ENCODE data around the gene DMD.
"Not testable (repeated sequence)": the region's sequence is repeated elsewhere in the genome, so short reads cannot be mapped to it uniquely, and the experiment has no call there.

Gene DMD

DNA sequence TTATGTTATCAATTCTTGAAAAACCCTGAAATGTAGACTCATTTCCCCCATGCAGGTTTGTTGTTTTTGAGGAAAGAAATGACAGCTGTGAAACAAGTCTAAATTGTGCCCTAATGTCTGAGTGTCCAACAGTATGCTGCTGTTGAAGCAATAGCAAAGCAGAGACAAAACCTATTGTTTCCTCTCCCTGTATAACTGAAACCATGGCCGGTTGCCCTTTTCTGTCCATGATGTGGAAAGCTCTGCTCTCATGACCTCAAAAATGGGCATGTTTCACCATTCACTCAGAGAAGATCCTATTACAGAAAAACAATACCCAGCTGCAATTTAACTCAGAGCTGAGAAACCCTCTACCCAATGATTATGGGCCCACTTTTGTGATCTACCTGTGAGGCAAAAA is 1826.9 kb downstream of the DMD start:
- no peaks in the 10 kb centered on the region for H3K9me3 ChIP-seq
- H3K4me3 ChIP-seq (ENCODE audit: low read depth, low read length), result no peak overlapping the region
- H3K4me1 ChIP-seq, result no peaks in the 10 kb centered on the region
- no peak for DNase-seq
- TF ChIP-seq CTCF (IDR thresholded peaks at IDR 0.05; ENCODE audit: low read depth, low read length), result no peak
- no peaks in the 10 kb centered on the region for H3K27me3 ChIP-seq
- H3K36me3 ChIP-seq, result no peaks in the 10 kb centered on the region

DNA sequence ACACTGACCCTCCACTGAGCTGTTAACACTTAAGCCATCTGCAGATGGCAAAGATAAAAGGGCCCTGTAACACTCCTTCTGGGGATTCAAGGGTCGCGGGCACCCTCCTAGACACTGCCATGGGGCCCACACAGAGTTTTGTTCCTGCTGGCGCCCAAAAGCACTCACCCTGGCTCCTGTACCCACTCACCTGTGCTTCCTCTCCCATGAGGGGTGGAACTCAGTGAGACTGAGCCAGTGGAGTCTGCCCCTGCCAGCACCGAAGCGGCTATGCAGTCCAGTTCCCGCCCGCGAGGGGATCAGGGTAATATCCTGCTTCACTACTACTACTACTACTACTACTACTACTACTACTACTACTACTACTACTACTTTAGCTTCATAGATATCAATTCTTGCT is 1827.4 kb downstream of the DMD start:
- TF ChIP-seq CTCF (IDR thresholded peaks at IDR 0.05; ENCODE audit: low read depth, low read length), result no peak
- no peak overlapping the region for H3K4me3 ChIP-seq (ENCODE audit: low read depth, low read length)
- no peaks in the 10 kb centered on the region for H3K36me3 ChIP-seq
- no peak for DNase-seq
- H3K9me3 ChIP-seq, result no peaks in the 10 kb centered on the region
- no peaks in the 10 kb centered on the region for H3K27me3 ChIP-seq
- no peaks in the 10 kb centered on the region for H3K4me1 ChIP-seq

DNA sequence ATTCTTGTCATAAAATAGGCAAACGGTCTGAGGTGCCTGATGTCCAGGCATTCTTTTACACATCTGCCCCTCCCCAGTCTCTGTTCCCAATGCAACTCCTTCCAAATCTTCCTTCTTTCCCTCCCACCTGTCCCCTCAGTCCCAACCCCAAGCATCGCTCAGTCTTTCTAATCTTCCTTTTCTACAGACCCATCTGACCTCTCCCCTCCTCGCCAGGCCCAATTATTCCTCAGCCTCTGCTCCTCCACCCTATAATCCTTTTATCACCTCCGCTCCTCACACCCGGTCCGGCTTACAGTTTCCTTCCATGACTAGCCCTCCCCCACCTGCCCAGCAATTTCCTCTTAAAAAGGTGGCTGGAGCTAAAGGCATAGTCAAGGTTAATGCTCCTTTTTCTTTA is 1832.4 kb downstream of the DMD start:
- H3K9me3 ChIP-seq; H3K4me3 ChIP-seq (ENCODE audit: low read depth, low read length); H3K4me1 ChIP-seq; H3K36me3 ChIP-seq; H3K27me3 ChIP-seq; DNase-seq: not testable (repeated sequence)

DNA sequence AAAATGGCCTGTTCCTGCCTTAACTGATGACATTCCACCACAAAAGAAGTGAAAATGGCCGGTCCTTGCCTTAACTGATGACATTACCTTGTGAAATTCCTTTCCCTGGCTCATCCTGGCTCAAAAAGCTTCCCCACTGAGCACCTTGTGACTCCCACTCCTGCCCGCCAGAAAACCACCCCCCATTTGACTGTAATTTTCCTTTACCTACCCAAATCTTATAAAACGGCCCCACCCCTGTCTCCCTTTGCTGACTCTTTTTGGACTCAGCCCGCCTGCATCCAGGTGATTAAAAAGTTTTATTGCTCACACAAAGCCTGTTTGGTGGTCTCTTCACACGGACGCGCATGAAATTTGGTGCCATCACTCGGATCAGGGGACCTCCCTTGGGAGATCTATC is 1833.5 kb downstream of the DMD start:
- not testable (repeated sequence) for DNase-seq; H3K36me3 ChIP-seq; H3K4me3 ChIP-seq (ENCODE audit: low read depth, low read length); H3K4me1 ChIP-seq; H3K9me3 ChIP-seq; H3K27me3 ChIP-seq

DNA sequence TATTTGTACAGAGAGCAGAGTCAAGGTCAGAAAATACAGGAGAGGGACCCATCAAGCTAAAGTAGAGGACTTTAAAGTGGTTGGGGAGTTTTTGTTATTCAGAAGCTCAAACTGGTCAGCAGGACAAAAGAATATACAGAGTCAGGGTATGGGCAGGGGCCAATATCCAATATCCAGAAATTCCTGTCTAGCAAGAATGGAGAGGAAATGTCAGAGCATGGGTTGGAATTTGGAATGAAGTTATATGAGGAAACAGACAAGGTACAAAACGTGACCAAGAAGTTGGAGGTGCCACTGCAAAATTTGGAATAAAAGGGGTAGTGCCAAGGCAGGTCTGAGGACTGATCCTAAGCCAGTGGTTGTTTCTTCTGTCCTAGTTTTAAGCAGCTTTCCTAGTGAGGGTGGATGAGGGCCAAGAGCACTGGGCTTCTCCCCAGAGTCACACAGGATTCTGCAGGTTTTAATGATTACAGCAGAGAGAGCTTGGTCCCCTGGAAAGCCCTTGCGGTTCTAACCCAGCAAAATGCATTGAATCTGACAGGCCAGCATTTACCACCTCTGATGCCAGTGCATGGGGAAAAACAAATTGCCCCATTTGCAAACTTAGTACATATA is 1834.8 kb downstream of the DMD start:
- Histone ChIP-seq H3K9me3 (no peaks in the 10 kb centered on the region), H3K27me3 (no peaks in the 10 kb centered on the region), H3K4me3 (ENCODE audit: low read depth, low read length) (no peak overlapping the region), H3K4me1 (no peaks in the 10 kb centered on the region), H3K36me3 (no peaks in the 10 kb centered on the region)
- DNase-seq, result no peak
- TF ChIP-seq CTCF (IDR thresholded peaks at IDR 0.05; ENCODE audit: low read depth, low read length), result no peak

- H3K4me1 ChIP-seq, result no peaks in the 10 kb centered on the region
- H3K36me3 ChIP-seq, result no peaks in the 10 kb centered on the region
- no peak for TF ChIP-seq CTCF (IDR thresholded peaks at IDR 0.05; ENCODE audit: low read depth, low read length)
- H3K27me3 ChIP-seq, result no peaks in the 10 kb centered on the region
- no peaks in the 10 kb centered on the region for H3K9me3 ChIP-seq
- H3K4me3 ChIP-seq (ENCODE audit: low read depth, low read length), result no peak overlapping the region
- no peak for DNase-seq
Measured at GRCh38 chrX:31374786-31375185, 1836.6 kb downstream of the DMD start.

GRCh38 chrX:31371956-31372355 is 1839.4 kb downstream of the DMD start:
- Histone ChIP-seq H3K27me3 (no peaks in the 10 kb centered on the region), H3K4me3 (ENCODE audit: low read depth, low read length) (no peak overlapping the region), H3K36me3 (no peaks in the 10 kb centered on the region), H3K4me1 (no peaks in the 10 kb centered on the region), H3K9me3 (no peaks in the 10 kb centered on the region)
- DNase-seq, result no peak
- no peak for TF ChIP-seq CTCF (IDR thresholded peaks at IDR 0.05; ENCODE audit: low read depth, low read length)

All from BE2C (cell line).